HEK293T (cell line): ENCODE data around the gene ZBTB20.

Experiments
- ARNT ChIP-seq: fragments of 450-650 bp; IDR thresholded peaks from 2 replicates; pipeline ENCODE4 v1.6.1; 2017; ENCODE audit warnings: mild to moderate bottlenecking
- BHLHE40 ChIP-seq: fragments of 450-650 bp; IDR thresholded peaks from 2 replicates; pipeline ENCODE4 v1.6.1; 2016; ENCODE audit warnings: mild to moderate bottlenecking, moderate library complexity, borderline replicate concordance
- ELF4 ChIP-seq: fragments of 450-650 bp; IDR thresholded peaks from 2 replicates; pipeline ENCODE4 v1.6.1; 2017; ENCODE audit warnings: antibody characterized with exemption
- FOXA1 ChIP-seq: fragments of 450-650 bp; IDR thresholded peaks from 2 replicates; pipeline ENCODE4 v1.6.1; 2016; ENCODE audit warnings: mild to moderate bottlenecking
- FOXK2 ChIP-seq: fragments of 450-650 bp; IDR thresholded peaks from 2 replicates; pipeline ENCODE4 v1.6.1; 2016; ENCODE audit warnings: mild to moderate bottlenecking
- FOXM1 ChIP-seq: fragments of 450-650 bp; IDR thresholded peaks from 2 replicates; pipeline ENCODE4 v1.6.1; 2017; ENCODE audit warnings: mild to moderate bottlenecking, borderline replicate concordance
- L3MBTL2 ChIP-seq: fragments of 450-650 bp; conservative IDR thresholded peaks from 2 replicates; pipeline ENCODE4 v1.6.1; 2016; ENCODE audit warnings: mild to moderate bottlenecking
- NFRKB ChIP-seq: fragments of 450-650 bp; IDR thresholded peaks from 2 replicates; pipeline ENCODE4 v1.6.1; 2016; ENCODE audit warnings: mild to moderate bottlenecking, moderate library complexity
- PKNOX1 ChIP-seq: fragments of 450-650 bp; IDR thresholded peaks from 2 replicates; pipeline ENCODE4 v1.6.1; 2016
- SP1 ChIP-seq: fragments of 450-650 bp; IDR thresholded peaks from 2 replicates; pipeline ENCODE4 v1.6.1; 2017
- SUZ12 ChIP-seq: fragments of 450-650 bp; IDR thresholded peaks from 2 replicates; pipeline ENCODE4 v1.6.1; 2016; ENCODE audit warnings: mild to moderate bottlenecking
- TARDBP ChIP-seq: fragments of 450-650 bp; IDR thresholded peaks from 2 replicates; pipeline ENCODE4 v1.6.1; 2016

GRCh38 chr3:115062009-115062408, 85.1 kb downstream of the ZBTB20 start:
- TF ChIP-seq FOXA1 (no peak), FOXM1 (no peak), SUZ12 (no peak), FOXK2 (no peak), L3MBTL2 (no peak), SP1 (no peak), ARNT (no peak), NFRKB (no peak), TARDBP (no peak), ELF4 (no peak), PKNOX1 (no peak), BHLHE40 (no peak)
